ENCODE results near the gene ZNF574. TPM values are rescaled to one million over a fixed set of nuclear protein-coding genes. Genes with fewer than 3 reads are reported as not detected.
A peak's percentile ranks its signal among the peaks of the same experiment; 100 is the strongest.

The ZNF574 gene
- total RNA-seq, 1 experiment from 2014 or later, result 27.5 TPM

DNA sequence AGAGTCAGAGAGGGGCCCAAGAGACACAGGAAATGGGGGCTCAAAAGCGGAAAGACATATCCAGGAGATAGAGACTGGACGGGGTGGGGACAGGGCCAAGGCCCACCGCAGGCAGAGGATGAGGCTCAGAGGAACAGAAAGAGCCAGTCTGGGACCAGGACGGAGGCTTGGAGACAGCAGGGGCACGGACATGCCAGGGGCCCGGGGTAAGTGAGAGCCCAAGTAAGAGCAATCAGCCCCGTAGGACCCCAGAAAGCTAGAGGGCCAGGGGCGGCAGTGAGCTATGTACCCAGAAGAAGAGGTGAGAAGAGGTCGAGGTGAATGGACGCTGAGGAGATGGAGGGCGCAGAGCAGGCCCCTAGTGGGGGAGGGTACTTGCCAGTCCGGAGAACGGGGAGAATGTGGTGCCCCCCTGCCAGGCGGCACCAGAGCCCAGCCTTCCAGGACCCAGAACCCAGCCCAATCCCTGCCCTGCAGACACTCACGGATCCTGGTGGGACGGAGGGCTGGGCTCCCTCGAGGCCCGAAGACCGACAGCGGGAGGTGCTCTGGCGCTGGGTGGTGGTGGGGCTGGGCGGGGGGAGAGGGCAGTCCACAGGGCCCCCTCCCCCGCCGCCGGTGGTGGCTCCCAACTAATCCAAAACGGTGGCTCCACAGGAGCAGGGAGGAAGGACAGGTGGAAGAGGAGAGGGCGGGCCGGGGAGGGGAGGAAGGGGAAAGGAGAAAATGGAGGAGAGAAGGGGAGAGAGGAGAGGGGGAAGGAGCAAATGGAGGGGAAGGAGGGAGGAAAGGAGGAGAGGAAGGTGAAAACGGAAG, 7.0 kb upstream of the ZNF574 start:
- H3K36me3 ChIP-seq (ENCODE audit: insufficient read depth, low read length, poor library complexity, severe bottlenecking), result peaks cover 8% of the 10 kb centered on the region
- no peaks in the 10 kb centered on the region for H3K27me3 ChIP-seq (replicated peaks; ENCODE audit: insufficient read depth, low read depth, low read length, poor library complexity)
- peaks cover 16% of the 10 kb centered on the region for H3K4me1 ChIP-seq (ENCODE audit: insufficient read depth, low read length, poor library complexity, severe bottlenecking)
- intact Hi-C loops (cut with micrococcal nuclease; ENCODE audit: unreplicated experiment), result no loop called here
- H3K9me3 ChIP-seq (ENCODE audit: low read depth, low read length, poor library complexity, severe bottlenecking), result no peaks in the 10 kb centered on the region
- peak overlapping the region; percentile 55 for H3K4me3 ChIP-seq (ENCODE audit: low read depth, low read length, poor library complexity, severe bottlenecking)
- ChIA-PET CTCF (interaction anchor here (0.6 kb wide), 1 partner anchor 72 kb away, joined by 17 read pairs; no protein-coding TSS in a partner anchor), POLR2A (ENCODE audit: low non-redundant PET) (no interaction called here)
- peak overlapping the region; percentile 75 for H3K27ac ChIP-seq (ENCODE audit: low read depth, low read length, poor library complexity, severe bottlenecking)
- no peak for TF ChIP-seq EZH2 (IDR thresholded peaks at IDR 0.05; ENCODE audit: borderline replicate concordance, low read depth, low read length, poor library complexity, severe bottlenecking)
- TF ChIP-seq, protein P1, sequence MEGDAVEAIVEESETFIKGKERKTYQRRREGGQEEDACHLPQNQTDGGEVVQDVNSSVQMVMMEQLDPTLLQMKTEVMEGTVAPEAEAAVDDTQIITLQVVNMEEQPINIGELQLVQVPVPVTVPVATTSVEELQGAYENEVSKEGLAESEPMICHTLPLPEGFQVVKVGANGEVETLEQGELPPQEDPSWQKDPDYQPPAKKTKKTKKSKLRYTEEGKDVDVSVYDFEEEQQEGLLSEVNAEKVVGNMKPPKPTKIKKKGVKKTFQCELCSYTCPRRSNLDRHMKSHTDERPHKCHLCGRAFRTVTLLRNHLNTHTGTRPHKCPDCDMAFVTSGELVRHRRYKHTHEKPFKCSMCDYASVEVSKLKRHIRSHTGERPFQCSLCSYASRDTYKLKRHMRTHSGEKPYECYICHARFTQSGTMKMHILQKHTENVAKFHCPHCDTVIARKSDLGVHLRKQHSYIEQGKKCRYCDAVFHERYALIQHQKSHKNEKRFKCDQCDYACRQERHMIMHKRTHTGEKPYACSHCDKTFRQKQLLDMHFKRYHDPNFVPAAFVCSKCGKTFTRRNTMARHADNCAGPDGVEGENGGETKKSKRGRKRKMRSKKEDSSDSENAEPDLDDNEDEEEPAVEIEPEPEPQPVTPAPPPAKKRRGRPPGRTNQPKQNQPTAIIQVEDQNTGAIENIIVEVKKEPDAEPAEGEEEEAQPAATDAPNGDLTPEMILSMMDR (conservative IDR thresholded peaks at IDR 0.05; ENCODE audit: low read depth, low read length), result no peak
- BruUV-seq (replicated peaks), result no TSS peak
- no peak for DNase-seq (ENCODE audit: low spot score)

DNA sequence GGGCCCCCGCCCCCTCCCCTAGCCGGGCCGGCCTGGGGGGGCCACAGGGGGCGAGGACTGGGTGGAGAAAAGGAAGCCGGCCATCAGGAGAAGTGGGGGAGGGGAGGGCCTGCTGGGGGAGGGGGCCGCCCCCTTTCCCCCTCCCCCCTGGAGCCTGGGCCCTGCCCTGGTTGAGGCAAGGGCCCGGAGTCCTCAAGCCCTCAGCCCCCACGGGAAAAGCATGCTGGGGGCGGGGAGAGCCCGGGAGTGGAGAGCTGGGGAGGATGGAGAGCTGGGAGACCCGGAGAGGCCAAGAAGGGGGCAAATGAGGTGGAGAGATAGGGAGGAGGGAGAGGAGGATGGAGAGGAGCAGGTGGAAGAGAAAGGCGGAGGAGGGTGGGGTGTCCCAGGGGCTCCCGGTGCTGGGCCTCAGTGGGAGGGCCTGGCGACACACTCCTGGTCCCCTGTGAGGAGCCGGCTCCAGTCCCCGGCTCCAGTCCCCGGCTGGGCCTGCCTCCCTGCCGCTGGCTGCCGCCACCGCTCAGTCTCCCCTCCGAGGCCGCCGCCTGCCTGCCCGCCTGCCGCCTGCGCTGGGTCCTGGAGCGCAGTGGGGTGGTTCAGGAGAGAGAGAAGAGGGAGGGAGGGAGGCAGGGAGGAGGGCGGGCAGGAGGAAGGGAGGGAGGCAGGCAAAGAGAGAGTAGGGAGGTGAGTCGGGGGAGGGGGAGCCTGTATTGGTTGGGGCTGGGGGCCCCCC, 6.2 kb upstream of the ZNF574 start, which contains the start of gene GRIK5:
Gene GRIK5, minus strand, starts transcription at position 588 of the 733 bp plus-strand sequence. CDS start 4,436 bp downstream, outside the sequence.
- ChIA-PET CTCF (interaction anchor here (0.6 kb wide), 1 partner anchor 71 kb away, joined by 17 read pairs; no protein-coding TSS in a partner anchor), POLR2A (ENCODE audit: low non-redundant PET) (interaction anchor here (0.5 kb wide), 2 partner anchors 102 to 158 kb away, joined by 3 to 4 read pairs; no protein-coding TSS in a partner anchor)
- peak within 1 kb of the TSS; percentile 75 for H3K27ac ChIP-seq (ENCODE audit: low read depth, low read length, poor library complexity, severe bottlenecking)
- TF ChIP-seq EZH2 (IDR thresholded peaks at IDR 0.05; ENCODE audit: borderline replicate concordance, low read depth, low read length, poor library complexity, severe bottlenecking), result no peak
- TF ChIP-seq, protein P1 (conservative IDR thresholded peaks at IDR 0.05; ENCODE audit: low read depth, low read length), result no peak
- H3K36me3 ChIP-seq (ENCODE audit: insufficient read depth, low read length, poor library complexity, severe bottlenecking), result peaks cover 6% of the 10 kb centered on the region
- no TSS peak for BruUV-seq (replicated peaks)
- H3K4me3 ChIP-seq (ENCODE audit: low read depth, low read length, poor library complexity, severe bottlenecking), result peak within 1 kb of the TSS; percentile 55
- DNase-seq (ENCODE audit: low spot score), result peak; percentile 59
- intact Hi-C loops (cut with micrococcal nuclease; ENCODE audit: unreplicated experiment), result no loop called here
- H3K27me3 ChIP-seq (replicated peaks; ENCODE audit: insufficient read depth, low read depth, low read length, poor library complexity), result no peaks in the 10 kb centered on the region
- H3K9me3 ChIP-seq (ENCODE audit: low read depth, low read length, poor library complexity, severe bottlenecking), result no peaks in the 10 kb centered on the region
- peaks cover 17% of the 10 kb centered on the region for H3K4me1 ChIP-seq (ENCODE audit: insufficient read depth, low read length, poor library complexity, severe bottlenecking)

DNA sequence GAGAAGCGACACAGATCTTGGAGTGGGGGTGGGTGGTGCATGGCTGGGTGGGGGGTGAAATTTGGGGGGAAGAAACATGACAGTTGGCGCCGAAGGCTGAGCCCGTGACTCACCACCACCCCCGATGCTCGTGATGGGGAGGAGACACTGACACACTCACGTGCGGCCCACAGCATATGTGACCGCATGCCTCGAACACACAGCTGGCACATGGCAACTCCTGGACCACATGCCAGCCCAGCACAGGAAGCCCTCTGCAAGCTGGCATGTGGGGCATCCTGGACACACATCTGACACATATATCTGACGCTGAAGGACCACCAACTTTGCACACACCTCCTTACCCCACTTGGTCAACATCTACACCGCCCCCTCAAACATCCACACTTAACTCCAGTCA, 4.7 kb upstream of the ZNF574 start:
- ChIA-PET POLR2A (ENCODE audit: low non-redundant PET) (interaction anchor here (0.6 kb wide), 1 partner anchor 1453 kb away, joined by 3 read pairs; no protein-coding TSS in a partner anchor), CTCF (interaction anchor here (0.6 kb wide), 1 partner anchor 37 kb away, joined by 3 read pairs; no protein-coding TSS in a partner anchor)
- BruUV-seq (replicated peaks), result no TSS peak
- Histone ChIP-seq H3K36me3 (ENCODE audit: insufficient read depth, low read length, poor library complexity, severe bottlenecking) (no peaks in the 10 kb centered on the region), H3K4me3 (ENCODE audit: low read depth, low read length, poor library complexity, severe bottlenecking) (no peak overlapping the region), H3K4me1 (ENCODE audit: insufficient read depth, low read length, poor library complexity, severe bottlenecking) (peaks cover 20% of the 10 kb centered on the region), H3K27ac (ENCODE audit: low read depth, low read length, poor library complexity, severe bottlenecking) (no peak overlapping the region), H3K9me3 (ENCODE audit: low read depth, low read length, poor library complexity, severe bottlenecking) (no peaks in the 10 kb centered on the region), H3K27me3 (replicated peaks; ENCODE audit: insufficient read depth, low read depth, low read length, poor library complexity) (no peaks in the 10 kb centered on the region)
- TF ChIP-seq EZH2 (IDR thresholded peaks at IDR 0.05; ENCODE audit: borderline replicate concordance, low read depth, low read length, poor library complexity, severe bottlenecking), result no peak
- TF ChIP-seq, protein P1 (conservative IDR thresholded peaks at IDR 0.05; ENCODE audit: low read depth, low read length), result no peak
- no peak for DNase-seq (ENCODE audit: low spot score)
- intact Hi-C loops (cut with micrococcal nuclease; ENCODE audit: unreplicated experiment), result no loop called here
